ENCODE measurements around the gene SPATA25.
A peak's percentile ranks its signal among the peaks of the same experiment; 100 is the strongest.

Gene SPATA25

DNA sequence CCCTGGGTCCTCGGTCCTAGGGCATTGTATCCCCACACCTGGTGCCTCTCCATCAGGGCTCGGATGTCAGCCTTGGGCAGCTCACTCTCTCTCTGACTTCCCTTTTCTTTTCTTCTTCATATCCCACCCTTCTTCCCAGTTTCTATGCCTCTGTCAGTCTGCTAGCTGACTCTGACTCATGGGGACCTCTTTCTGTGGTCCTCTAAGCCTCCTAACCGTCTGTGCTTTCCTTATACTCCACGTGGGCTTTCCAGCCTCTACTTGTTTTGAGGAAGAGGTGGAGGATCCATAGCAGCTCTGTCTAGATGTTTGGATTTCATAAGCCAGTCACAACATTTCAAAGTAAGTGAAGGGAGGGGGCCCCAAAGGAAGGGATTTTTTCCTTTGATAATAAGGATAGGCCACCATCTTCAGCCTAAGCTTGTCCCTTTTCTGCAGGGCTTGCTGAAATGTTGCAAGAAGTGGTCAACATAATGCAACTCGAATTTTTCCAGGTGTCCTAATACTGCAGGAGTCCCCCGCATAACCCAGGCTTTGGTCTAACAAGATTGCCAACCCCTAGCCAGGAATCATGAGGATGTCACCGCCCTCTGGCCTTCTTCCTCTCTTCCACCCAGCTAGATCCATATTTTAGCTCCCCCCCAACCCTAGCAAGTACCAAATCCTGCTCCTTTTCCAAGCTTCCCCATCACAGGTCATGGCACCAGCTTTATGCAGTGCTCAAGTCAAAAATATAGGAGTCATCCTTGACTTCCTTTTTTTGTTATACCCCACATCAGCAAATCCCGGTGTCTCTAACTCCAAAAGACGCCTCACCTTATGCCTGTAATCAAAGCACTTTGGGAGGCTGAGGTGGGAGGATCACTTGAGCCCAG lies 33.3 kb upstream of the SPATA25 start:
- H3K4me3 ChIP-seq (ENCODE audit: low read depth, low read length): no peak overlapping the region
- H3K9me3 ChIP-seq (ENCODE audit: severe bottlenecking): no peaks in the 10 kb centered on the region
- H3K36me3 ChIP-seq: no peaks in the 10 kb centered on the region
- TF ChIP-seq, protein P1, sequence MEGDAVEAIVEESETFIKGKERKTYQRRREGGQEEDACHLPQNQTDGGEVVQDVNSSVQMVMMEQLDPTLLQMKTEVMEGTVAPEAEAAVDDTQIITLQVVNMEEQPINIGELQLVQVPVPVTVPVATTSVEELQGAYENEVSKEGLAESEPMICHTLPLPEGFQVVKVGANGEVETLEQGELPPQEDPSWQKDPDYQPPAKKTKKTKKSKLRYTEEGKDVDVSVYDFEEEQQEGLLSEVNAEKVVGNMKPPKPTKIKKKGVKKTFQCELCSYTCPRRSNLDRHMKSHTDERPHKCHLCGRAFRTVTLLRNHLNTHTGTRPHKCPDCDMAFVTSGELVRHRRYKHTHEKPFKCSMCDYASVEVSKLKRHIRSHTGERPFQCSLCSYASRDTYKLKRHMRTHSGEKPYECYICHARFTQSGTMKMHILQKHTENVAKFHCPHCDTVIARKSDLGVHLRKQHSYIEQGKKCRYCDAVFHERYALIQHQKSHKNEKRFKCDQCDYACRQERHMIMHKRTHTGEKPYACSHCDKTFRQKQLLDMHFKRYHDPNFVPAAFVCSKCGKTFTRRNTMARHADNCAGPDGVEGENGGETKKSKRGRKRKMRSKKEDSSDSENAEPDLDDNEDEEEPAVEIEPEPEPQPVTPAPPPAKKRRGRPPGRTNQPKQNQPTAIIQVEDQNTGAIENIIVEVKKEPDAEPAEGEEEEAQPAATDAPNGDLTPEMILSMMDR (IDR thresholded peaks at IDR 0.05; ENCODE audit: low read depth, low read length): no peak
- H3K27me3 ChIP-seq (ENCODE audit: insufficient read depth, low read depth, severe bottlenecking): no peaks in the 10 kb centered on the region
- DNase-seq: no peak
- H3K27ac ChIP-seq: peak overlapping the region; percentile 56

GRCh38 chr20:45919542-45920399 lies 32.3 kb upstream of the SPATA25 start:
- no peaks in the 10 kb centered on the region for H3K9me3 ChIP-seq (ENCODE audit: severe bottlenecking)
- no peaks in the 10 kb centered on the region for H3K36me3 ChIP-seq
- H3K27ac ChIP-seq: peak overlapping the region; percentile 56
- DNase-seq: peak; percentile 72
- H3K4me3 ChIP-seq (ENCODE audit: low read depth, low read length): no peak overlapping the region
- H3K27me3 ChIP-seq (ENCODE audit: insufficient read depth, low read depth, severe bottlenecking): no peaks in the 10 kb centered on the region
- TF ChIP-seq, protein P1 (IDR thresholded peaks at IDR 0.05; ENCODE audit: low read depth, low read length): no peak

DNA sequence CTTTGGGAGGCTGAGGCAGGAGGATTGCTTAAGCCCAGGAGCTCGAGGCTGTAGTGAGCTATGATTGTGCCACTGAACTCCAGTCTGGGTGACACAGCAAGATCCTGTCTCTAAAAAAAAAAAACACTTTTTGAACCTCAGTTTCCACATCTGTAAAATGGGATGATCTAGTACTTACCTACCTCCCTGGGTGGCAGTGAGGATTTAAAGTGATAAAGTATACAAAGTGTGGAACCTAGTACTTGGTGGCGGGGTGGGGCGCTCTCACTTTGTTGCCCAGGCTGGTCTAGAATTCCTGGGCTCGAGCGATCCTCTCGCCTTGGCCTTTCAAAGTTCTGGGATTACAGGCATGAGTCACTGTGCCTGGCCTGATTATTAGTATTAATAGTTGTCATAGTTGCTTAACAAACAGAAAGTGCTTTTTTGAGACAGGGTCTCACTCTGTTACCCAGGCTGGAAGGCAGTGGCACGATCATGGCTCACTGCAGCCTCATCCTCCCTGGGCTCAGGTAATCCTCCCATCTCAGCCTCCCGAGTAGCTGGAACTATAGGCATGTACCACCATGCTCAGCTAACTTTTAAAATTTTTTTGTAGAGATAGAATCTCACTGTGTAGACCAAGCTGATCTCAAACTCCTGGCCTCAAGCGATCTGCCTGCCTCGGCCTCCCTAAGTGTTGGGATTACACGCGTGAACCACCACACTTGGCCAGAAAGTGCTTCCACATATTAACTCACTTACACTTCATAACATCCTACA lies 31.5 kb upstream of the SPATA25 start:
- Histone ChIP-seq H3K36me3 (no peaks in the 10 kb centered on the region), H3K27me3 (ENCODE audit: insufficient read depth, low read depth, severe bottlenecking) (no peaks in the 10 kb centered on the region), H3K4me3 (ENCODE audit: low read depth, low read length) (no peak overlapping the region), H3K9me3 (ENCODE audit: severe bottlenecking) (no peaks in the 10 kb centered on the region), H3K27ac (no peak overlapping the region)
- TF ChIP-seq, protein P1 (IDR thresholded peaks at IDR 0.05; ENCODE audit: low read depth, low read length): no peak
- DNase-seq: no peak

DNA sequence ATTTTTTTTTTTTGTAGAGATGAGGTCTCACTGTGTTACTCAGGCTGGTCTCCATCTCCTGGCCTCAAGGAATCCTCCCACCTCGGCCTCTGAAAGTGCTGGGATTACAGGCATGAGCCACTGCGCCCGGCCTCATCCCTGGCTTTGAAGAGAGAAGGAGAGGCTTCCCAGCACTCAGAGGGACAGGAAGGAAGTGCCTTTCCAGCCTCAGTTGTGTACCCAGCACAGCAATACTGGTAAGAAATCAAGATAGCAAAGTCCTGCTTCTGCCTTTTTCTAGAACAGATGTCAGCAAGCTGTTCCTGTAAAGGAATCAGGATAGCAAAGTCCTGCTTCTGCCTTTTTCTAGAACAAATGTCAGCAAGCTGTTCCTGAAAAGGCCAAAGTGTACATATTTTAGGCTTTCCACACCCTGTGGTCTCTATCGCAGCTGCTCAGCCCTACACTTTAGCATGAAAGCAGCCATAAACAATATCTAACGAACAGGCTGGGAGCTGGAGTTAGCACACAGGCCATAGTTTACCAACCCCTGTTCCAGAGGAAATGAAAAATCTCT lies 30.8 kb upstream of the SPATA25 start:
- H3K36me3 ChIP-seq: no peaks in the 10 kb centered on the region

GRCh38 chr20:45917790-45918141 lies 30.3 kb upstream of the SPATA25 start:
- peak; percentile 37 for DNase-seq
- Histone ChIP-seq H3K4me3 (ENCODE audit: low read depth, low read length) (no peak overlapping the region), H3K27me3 (ENCODE audit: insufficient read depth, low read depth, severe bottlenecking) (no peaks in the 10 kb centered on the region), H3K9me3 (ENCODE audit: severe bottlenecking) (no peaks in the 10 kb centered on the region), H3K27ac (no peak overlapping the region), H3K36me3 (no peaks in the 10 kb centered on the region)
- TF ChIP-seq, protein P1 (IDR thresholded peaks at IDR 0.05; ENCODE audit: low read depth, low read length): no peak

More for the DNA sequence above, 30.8 kb upstream of the SPATA25 start:
- H3K9me3 ChIP-seq (ENCODE audit: severe bottlenecking): no peaks in the 10 kb centered on the region
- H3K4me3 ChIP-seq (ENCODE audit: low read depth, low read length): no peak overlapping the region
- TF ChIP-seq, protein P1 (IDR thresholded peaks at IDR 0.05; ENCODE audit: low read depth, low read length): no peak
- no peaks in the 10 kb centered on the region for H3K27me3 ChIP-seq (ENCODE audit: insufficient read depth, low read depth, severe bottlenecking)
- H3K27ac ChIP-seq: no peak overlapping the region
- DNase-seq: no peak
